ENCODE measurements around the gene METTL14. TPM values are rescaled to one million over a fixed set of nuclear protein-coding genes. Genes with fewer than 3 reads are reported as not detected.
"Not testable (repeated sequence)": the region's sequence is repeated elsewhere in the genome, so short reads cannot be mapped to it uniquely, and the experiment has no call there.

The METTL14 gene
- 31.1 TPM for polyA plus RNA-seq (2013, experiment 1 of 2; ENCODE audit: insufficient read length)
- polyA plus RNA-seq (2013, experiment 2 of 2; ENCODE audit: insufficient read length): 32.1 TPM

GRCh38 chr4:118684873-118685811 is at the start of gene METTL14:
Gene METTL14 (plus strand): TSS chr4:118685392. CDS start chr4:118685535, 143 bp downstream.
- peak; percentile 93 for DNase-seq

- DNase-seq: not testable (repeated sequence)
Observed at GRCh38 chr4:118636126-118636525, 49.1 kb upstream of the METTL14 start.

- not testable (repeated sequence) for DNase-seq
Observed at GRCh38 chr4:118664665-118665064, 20.5 kb upstream of the METTL14 start.

GRCh38 chr4:118669220-118669619 is 16.0 kb upstream of the METTL14 start:
- peak; percentile 76 for DNase-seq

GRCh38 chr4:118670968-118671367 is 14.2 kb upstream of the METTL14 start:
- not testable (repeated sequence) for DNase-seq

- no peak for DNase-seq
Observed at GRCh38 chr4:118676128-118676527, 9.1 kb upstream of the METTL14 start.

- no peak for DNase-seq
Observed at GRCh38 chr4:118680808-118681207, 4.4 kb upstream of the METTL14 start.

- DNase-seq: peak; percentile 49
Observed at GRCh38 chr4:118682928-118683327, 2.3 kb upstream of the METTL14 start.

GRCh38 chr4:118683513-118683912 is 1.7 kb upstream of the METTL14 start:
- no peak for DNase-seq

GRCh38 chr4:118703118-118703517 is 17.9 kb downstream of the METTL14 start:
- DNase-seq: no peak

- DNase-seq: no peak
Observed at GRCh38 chr4:118711052-118711451, 25.9 kb downstream of the METTL14 start.

- no peak for DNase-seq
Observed at GRCh38 chr4:118712872-118713271, 27.7 kb downstream of the METTL14 start.

GRCh38 chr4:118714682-118715081 is 29.5 kb downstream of the METTL14 start:
- DNase-seq: no peak

- no peak for DNase-seq
Observed at GRCh38 chr4:118716304-118716703, 31.1 kb downstream of the METTL14 start.

GRCh38 chr4:118718511-118719170 is 33.4 kb downstream of the METTL14 start:
- DNase-seq: no peak

- no peak for DNase-seq
Observed at GRCh38 chr4:118721752-118722151, 36.6 kb downstream of the METTL14 start.

- no peak for DNase-seq
Observed at GRCh38 chr4:118723369-118723768, 38.2 kb downstream of the METTL14 start.

- no peak for DNase-seq
Observed at GRCh38 chr4:118727360-118727759, 42.2 kb downstream of the METTL14 start.

GRCh38 chr4:118729287-118730286 is 44.4 kb downstream of the METTL14 start:
- DNase-seq: peak; percentile 86

- DNase-seq: no peak
Observed at GRCh38 chr4:118730683-118731082, 45.5 kb downstream of the METTL14 start.

GRCh38 chr4:118732591-118733330 is 47.6 kb downstream of the METTL14 start:
- peak; percentile 80 for DNase-seq

Data from fibroblast of skin of scalp (primary cell).